ENCODE data around the gene RNF31. TPM values are rescaled to one million over a fixed set of nuclear protein-coding genes. Genes with fewer than 3 reads are reported as not detected.

RNF31 gene
- total RNA-seq, 1 experiment from 2014 or later = 69.6 TPM

- TF ChIP-seq, protein P1, sequence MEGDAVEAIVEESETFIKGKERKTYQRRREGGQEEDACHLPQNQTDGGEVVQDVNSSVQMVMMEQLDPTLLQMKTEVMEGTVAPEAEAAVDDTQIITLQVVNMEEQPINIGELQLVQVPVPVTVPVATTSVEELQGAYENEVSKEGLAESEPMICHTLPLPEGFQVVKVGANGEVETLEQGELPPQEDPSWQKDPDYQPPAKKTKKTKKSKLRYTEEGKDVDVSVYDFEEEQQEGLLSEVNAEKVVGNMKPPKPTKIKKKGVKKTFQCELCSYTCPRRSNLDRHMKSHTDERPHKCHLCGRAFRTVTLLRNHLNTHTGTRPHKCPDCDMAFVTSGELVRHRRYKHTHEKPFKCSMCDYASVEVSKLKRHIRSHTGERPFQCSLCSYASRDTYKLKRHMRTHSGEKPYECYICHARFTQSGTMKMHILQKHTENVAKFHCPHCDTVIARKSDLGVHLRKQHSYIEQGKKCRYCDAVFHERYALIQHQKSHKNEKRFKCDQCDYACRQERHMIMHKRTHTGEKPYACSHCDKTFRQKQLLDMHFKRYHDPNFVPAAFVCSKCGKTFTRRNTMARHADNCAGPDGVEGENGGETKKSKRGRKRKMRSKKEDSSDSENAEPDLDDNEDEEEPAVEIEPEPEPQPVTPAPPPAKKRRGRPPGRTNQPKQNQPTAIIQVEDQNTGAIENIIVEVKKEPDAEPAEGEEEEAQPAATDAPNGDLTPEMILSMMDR (conservative IDR thresholded peaks at IDR 0.05; ENCODE audit: low read depth, low read length) = peak; percentile 96
- TF ChIP-seq EZH2phosphoT487 (IDR thresholded peaks at IDR 0.05; ENCODE audit: borderline replicate concordance, low read length) = no peak
- ChIA-PET CTCF (interaction anchor here (0.5 to 1.3 kb wide), 9 partner anchors 14 to 103 kb away, joined by 3 to 7 read pairs (median 4); partner anchors contain the start of genes DCAF11, NRL, PSME1 and RNF31), POLR2A (ENCODE audit: unreplicated experiment) (interaction anchor here (0.9 to 1.1 kb wide), 2 partner anchors 20 to 67 kb away, joined by 4 to 5 read pairs; partner anchors contain the start of gene EMC9)
- peak; percentile 97 for DNase-seq
- Histone ChIP-seq H2AFZ (ENCODE audit: low read length) (peak within 1 kb of the TSS; percentile 30), H4K20me1 (ENCODE audit: low read length) (no peaks in the 10 kb centered on the region), H3K9ac (ENCODE audit: low read length) (peak within 1 kb of the TSS; percentile 46), H3K27ac (ENCODE audit: low read length) (peak within 1 kb of the TSS; percentile 11), H3K4me1 (ENCODE audit: insufficient read depth, low read length) (peaks cover 13% of the 10 kb centered on the region), H3K9me3 (ENCODE audit: low read length) (no peaks in the 10 kb centered on the region), H3K4me3 (ENCODE audit: low read length) (peak within 1 kb of the TSS; percentile 47), H3K9me2 (replicated peaks; ENCODE audit: low read length) (no peaks in the 10 kb centered on the region), H3K36me3 (ENCODE audit: low read depth, low read length) (peaks cover 23% of the 10 kb centered on the region), H3K4me2 (ENCODE audit: low read length) (peak within 1 kb of the TSS; percentile 65), H3K79me2 (ENCODE audit: low read length) (no peaks in the 10 kb centered on the region), H3F3A (ENCODE audit: low read length, unreplicated experiment) (no peaks in the 10 kb centered on the region), H3K27me3 (ENCODE audit: low read length) (no peaks in the 10 kb centered on the region)
- BruUV-seq (replicated peaks) = TSS peak; percentile 84
- ATAC-seq = peak; percentile 94
- intact Hi-C loops (cut with micrococcal nuclease) = loop anchor here (1.0 to 2.0 kb wide), 2 partner anchors 47 to 102 kb away; partner anchors contain the start of genes DCAF11 and NRL
Observed at GRCh38 chr14:24160850-24161804, 13.8 kb downstream of the RNF31 start, which contains the start of gene IRF9. Gene IRF9 (plus strand): TSS chr14:24161265. CDS start chr14:24162145, 880 bp downstream.

GRCh38 chr14:24162093-24162492, 14.8 kb downstream of the RNF31 start:
- ATAC-seq (no peak), DNase-seq (no peak)
- no peaks in the 10 kb centered on the region for H3K9me2 ChIP-seq (replicated peaks; ENCODE audit: low read length)
- ChIA-PET CTCF (interaction anchor here (1.1 kb wide), 1 partner anchor 53 kb away, joined by 3 read pairs; no protein-coding TSS in a partner anchor), POLR2A (ENCODE audit: unreplicated experiment) (interaction anchor here (1.1 kb wide), 1 partner anchor 21 kb away, joined by 5 read pairs; the partner anchor contains the start of gene EMC9)
- peaks cover 13% of the 10 kb centered on the region for H3K4me1 ChIP-seq (ENCODE audit: insufficient read depth, low read length)
- H3K9me3 ChIP-seq (ENCODE audit: low read length) = no peaks in the 10 kb centered on the region
- peaks cover 18% of the 10 kb centered on the region for H3K36me3 ChIP-seq (ENCODE audit: low read depth, low read length)
- H3K4me2 ChIP-seq (ENCODE audit: low read length) = peak overlapping the region; percentile 65
- intact Hi-C loops (cut with micrococcal nuclease) = no loop called here
- no TSS peak for BruUV-seq (replicated peaks)
- peak overlapping the region; percentile 47; the same call in 1 of the 2 replicates for H3K4me3 ChIP-seq (ENCODE audit: low read length)
- H3K9ac ChIP-seq (ENCODE audit: low read length) = peak overlapping the region; percentile 46; the same call in 1 of the 2 replicates
- no peaks in the 10 kb centered on the region for H3K79me2 ChIP-seq (ENCODE audit: low read length)
- H2AFZ ChIP-seq (ENCODE audit: low read length) = no peak overlapping the region
- no peak overlapping the region for H3K27ac ChIP-seq (ENCODE audit: low read length)
- H3F3A ChIP-seq (ENCODE audit: low read length, unreplicated experiment) = no peaks in the 10 kb centered on the region
- no peaks in the 10 kb centered on the region for H3K27me3 ChIP-seq (ENCODE audit: low read length)
- H4K20me1 ChIP-seq (ENCODE audit: low read length) = no peaks in the 10 kb centered on the region
- TF ChIP-seq, protein P1 (conservative IDR thresholded peaks at IDR 0.05; ENCODE audit: low read depth, low read length) = no peak
- no peak for TF ChIP-seq EZH2 (IDR thresholded peaks at IDR 0.05; ENCODE audit: low read length, unreplicated experiment)
- TF ChIP-seq EZH2phosphoT487 (IDR thresholded peaks at IDR 0.05; ENCODE audit: borderline replicate concordance, low read length) = no peak
